ENCODE measurements around the gene KLHL29.

KLHL29 gene

GRCh38 chr2:23544589-23545295, 159.8 kb downstream of the KLHL29 start:
- no peak for TF ChIP-seq CTCF (IDR thresholded peaks at IDR 0.05; ENCODE audit: borderline replicate concordance, insufficient read depth, low read depth, low read length)
- no peak overlapping the region for H3K4me3 ChIP-seq (ENCODE audit: low read depth, low read length)

GRCh38 chr2:23545396-23545795, 160.4 kb downstream of the KLHL29 start:
- H3K4me3 ChIP-seq (ENCODE audit: low read depth, low read length) = no peak overlapping the region
- TF ChIP-seq CTCF (IDR thresholded peaks at IDR 0.05; ENCODE audit: borderline replicate concordance, insufficient read depth, low read depth, low read length) = no peak

- no peak overlapping the region for H3K4me3 ChIP-seq (ENCODE audit: low read depth, low read length)
- TF ChIP-seq CTCF (IDR thresholded peaks at IDR 0.05; ENCODE audit: borderline replicate concordance, insufficient read depth, low read depth, low read length) = no peak
Observed at GRCh38 chr2:23545811-23546210, 160.8 kb downstream of the KLHL29 start.

GRCh38 chr2:23546913-23547312, 161.9 kb downstream of the KLHL29 start:
- no peak for TF ChIP-seq CTCF (IDR thresholded peaks at IDR 0.05; ENCODE audit: borderline replicate concordance, insufficient read depth, low read depth, low read length)
- H3K4me3 ChIP-seq (ENCODE audit: low read depth, low read length) = no peak overlapping the region

- TF ChIP-seq CTCF (IDR thresholded peaks at IDR 0.05; ENCODE audit: borderline replicate concordance, insufficient read depth, low read depth, low read length) = no peak
- no peak overlapping the region for H3K4me3 ChIP-seq (ENCODE audit: low read depth, low read length)
Observed at GRCh38 chr2:23547725-23548124, 162.7 kb downstream of the KLHL29 start.

- no peak for TF ChIP-seq CTCF (IDR thresholded peaks at IDR 0.05; ENCODE audit: borderline replicate concordance, insufficient read depth, low read depth, low read length)
- H3K4me3 ChIP-seq (ENCODE audit: low read depth, low read length) = no peak overlapping the region
Observed at GRCh38 chr2:23548143-23548769, 163.3 kb downstream of the KLHL29 start.

GRCh38 chr2:23549051-23549450, 164.1 kb downstream of the KLHL29 start:
- TF ChIP-seq CTCF (IDR thresholded peaks at IDR 0.05; ENCODE audit: borderline replicate concordance, insufficient read depth, low read depth, low read length) = no peak
- no peak overlapping the region for H3K4me3 ChIP-seq (ENCODE audit: low read depth, low read length)
